ENCODE results near the gene SETD7.

GRCh38 chr4:139515531-139515958 lies 40.5 kb downstream of the SETD7 start:
- TF ChIP-seq CTCF (conservative IDR thresholded peaks at IDR 0.05; ENCODE audit: low read depth, low read length) (no peak), EZH2 (IDR thresholded peaks at IDR 0.05; ENCODE audit: low read length, unreplicated experiment) (no peak), EZH2phosphoT487 (IDR thresholded peaks at IDR 0.05; ENCODE audit: borderline replicate concordance, low read length) (no peak)

All from PC-3 (cell line).